ENCODE results near the gene CRTAP.

DNA sequence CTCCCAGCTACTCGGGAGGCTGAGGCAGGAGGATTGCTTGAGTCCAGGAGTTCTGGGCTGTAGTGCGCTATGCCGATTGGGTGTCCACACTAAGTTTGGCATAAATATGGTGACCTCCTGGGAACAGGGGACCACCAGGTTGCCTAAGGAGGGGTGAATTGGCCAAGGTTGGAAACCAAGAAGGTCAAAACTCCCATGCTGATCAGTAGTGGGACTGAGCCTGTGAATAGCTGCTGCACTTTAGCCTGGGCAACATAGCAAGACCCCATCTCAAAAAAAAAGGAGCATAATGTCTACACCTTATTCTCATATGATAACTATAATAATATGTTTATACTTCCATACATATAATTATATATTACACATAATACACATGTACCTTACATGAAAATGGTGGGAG, 10.8 kb upstream of the CRTAP start:
- TF ChIP-seq, protein P1, sequence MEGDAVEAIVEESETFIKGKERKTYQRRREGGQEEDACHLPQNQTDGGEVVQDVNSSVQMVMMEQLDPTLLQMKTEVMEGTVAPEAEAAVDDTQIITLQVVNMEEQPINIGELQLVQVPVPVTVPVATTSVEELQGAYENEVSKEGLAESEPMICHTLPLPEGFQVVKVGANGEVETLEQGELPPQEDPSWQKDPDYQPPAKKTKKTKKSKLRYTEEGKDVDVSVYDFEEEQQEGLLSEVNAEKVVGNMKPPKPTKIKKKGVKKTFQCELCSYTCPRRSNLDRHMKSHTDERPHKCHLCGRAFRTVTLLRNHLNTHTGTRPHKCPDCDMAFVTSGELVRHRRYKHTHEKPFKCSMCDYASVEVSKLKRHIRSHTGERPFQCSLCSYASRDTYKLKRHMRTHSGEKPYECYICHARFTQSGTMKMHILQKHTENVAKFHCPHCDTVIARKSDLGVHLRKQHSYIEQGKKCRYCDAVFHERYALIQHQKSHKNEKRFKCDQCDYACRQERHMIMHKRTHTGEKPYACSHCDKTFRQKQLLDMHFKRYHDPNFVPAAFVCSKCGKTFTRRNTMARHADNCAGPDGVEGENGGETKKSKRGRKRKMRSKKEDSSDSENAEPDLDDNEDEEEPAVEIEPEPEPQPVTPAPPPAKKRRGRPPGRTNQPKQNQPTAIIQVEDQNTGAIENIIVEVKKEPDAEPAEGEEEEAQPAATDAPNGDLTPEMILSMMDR (conservative IDR thresholded peaks at IDR 0.05; ENCODE audit: low read depth in 2 of 2) = no peak
- TF ChIP-seq EZH2 (IDR thresholded peaks at IDR 0.05; ENCODE audit: low read depth, unreplicated experiment) (no peak), STAT1 (IDR thresholded peaks at IDR 0.05; ENCODE audit: unreplicated experiment) (no peak), POLR2AphosphoS5 (IDR thresholded peaks at IDR 0.05; ENCODE audit: low read depth) (no peak), EZH2phosphoT487 (IDR thresholded peaks at IDR 0.05; ENCODE audit: unreplicated experiment) (no peak), JUNB (IDR thresholded peaks at IDR 0.05; ENCODE audit: unreplicated experiment) (no peak), CREB1 (CRISPR knock-in tag; IDR thresholded peaks at IDR 0.05; ENCODE audit: low read depth) (no peak), NANOG (IDR thresholded peaks at IDR 0.05; ENCODE audit: borderline replicate concordance) (no peak)
